CD14-positive monocyte (primary cell): ENCODE measurements around the gene NDUFAF2. TPM values are rescaled to one million over a fixed set of nuclear protein-coding genes. Genes with fewer than 3 reads are reported as not detected.
A peak's percentile ranks its signal among the peaks of the same experiment; 100 is the strongest.

ENCODE experiments used
- DNase-seq, 3 donors: peaks; one replicate each; pipeline ENCODE4 v3.0.0-alpha.2; 2011 to 2022
- H2AFZ ChIP-seq: 2 replicates; pipeline ENCODE4 v1.6.0; 2012; ENCODE audit warnings: mild to moderate bottlenecking, low read depth, low read length, inconsistent platforms; ENCODE audit not compliant: insufficient read depth, poor library complexity, severe bottlenecking
- H3K27ac ChIP-seq, 2 donors: 1 replicate in 1 of 2; 2 replicates in 1 of 2; pipeline ENCODE4 v1.5.1; 2012 to 2013; ENCODE audit warnings: low read length in 2 of 2, control low read depth in 1 of 2, inconsistent platforms in 1 of 2, low read depth in 1 of 2, mild to moderate bottlenecking in 1 of 2
- H3K27me3 ChIP-seq, 2 donors: one replicate each; pipeline versions ENCODE4 v1.6.0 to v1.6.1; 2011 to 2013; ENCODE audit warnings: low read length in 2 of 2; ENCODE audit not compliant: control insufficient read depth in 2 of 2, insufficient read depth in 2 of 2
- H3K36me3 ChIP-seq, 2 donors: replicated peaks in 1 of 2; 1 replicate in 1 of 2; 2 replicates in 1 of 2; pipeline versions ENCODE4 v1.5.1 to v1.6.1; 2012 to 2013; ENCODE audit warnings: low read length in 2 of 2, control low read depth in 1 of 2, inconsistent platforms in 1 of 2, mild to moderate bottlenecking in 1 of 2; ENCODE audit not compliant: insufficient read depth in 2 of 2, control insufficient read depth in 1 of 2
- H3K4me1 ChIP-seq, 2 donors: 1 replicate in 1 of 2; 2 replicates in 1 of 2; pipeline versions ENCODE4 v1.5.1 to v1.6.1; 2012 to 2013; ENCODE audit warnings: low read length in 2 of 2, control low read depth in 1 of 2, inconsistent platforms in 1 of 2, mild to moderate bottlenecking in 1 of 2, moderate library complexity in 1 of 2; ENCODE audit not compliant: insufficient read depth in 2 of 2, control insufficient read depth in 1 of 2
- H3K4me2 ChIP-seq: replicated peaks from 2 replicates; pipeline ENCODE3; 2012; ENCODE audit warnings: low read length, moderate library complexity, mild to moderate bottlenecking; ENCODE audit not compliant: poor library complexity, severe bottlenecking; ENCODE audit errors: extremely low read depth
- H3K4me3 ChIP-seq, 3 experiments: fragments of 200-600 bp in 1 of 3; sonication (generic) in 1 of 3; replicated peaks in 1 of 3; 1 replicate in 2 of 3; 2 replicates in 1 of 3; pipeline ENCODE4 v1.5.1; 2011 to 2013; ENCODE audit warnings: low read length in 3 of 3, mild to moderate bottlenecking in 3 of 3, control low read depth in 2 of 3, low read depth in 2 of 3, inconsistent platforms in 1 of 3, moderate library complexity in 1 of 3
- H3K79me2 ChIP-seq: 2 replicates; pipeline ENCODE4 v1.6.0; 2012; ENCODE audit warnings: mild to moderate bottlenecking, control low read depth, inconsistent platforms, low read length, moderate library complexity; ENCODE audit not compliant: insufficient read depth
- H3K9ac ChIP-seq: 2 replicates; pipeline ENCODE4 v1.6.0; 2017; ENCODE audit warnings: low read length, mild to moderate bottlenecking; ENCODE audit not compliant: insufficient read depth, poor library complexity, severe bottlenecking
- H3K9me3 ChIP-seq, 2 donors: replicated peaks in 1 of 2; 1 replicate in 1 of 2; 2 replicates in 1 of 2; pipeline versions ENCODE4 v1.5.1 to v1.6.1; 2012 to 2013; ENCODE audit warnings: low read length in 2 of 2, control low read depth in 1 of 2; ENCODE audit not compliant: control insufficient read depth in 1 of 2, insufficient read depth in 1 of 2
- H4K20me1 ChIP-seq: 2 replicates; pipeline ENCODE4 v1.6.0; 2012; ENCODE audit warnings: mild to moderate bottlenecking, low read length, control low read depth, moderate library complexity; ENCODE audit not compliant: insufficient read depth
- H3K27ac Mint-ChIP-seq, 7 donors: one replicate each; pipeline ENCODE4 v1.8.0; 2020; ENCODE audit warnings: mild to moderate bottlenecking in 7 of 7, mixed read lengths in 7 of 7, moderate library complexity in 6 of 7, inconsistent platforms in 2 of 7
- H3K27me3 Mint-ChIP-seq, 3 donors: one replicate each; pipeline ENCODE4 v1.8.0; 2021 to 2022; ENCODE audit warnings: low read depth in 3 of 3, mild to moderate bottlenecking in 3 of 3, mixed read lengths in 3 of 3, moderate library complexity in 3 of 3, inconsistent platforms in 1 of 3
- H3K36me3 Mint-ChIP-seq, 2 donors: one replicate each; pipeline ENCODE4 v1.8.0; 2020; ENCODE audit warnings: mixed read lengths in 2 of 2, inconsistent platforms in 1 of 2, mild to moderate bottlenecking in 1 of 2
- H3K4me1 Mint-ChIP-seq: one replicate; pipeline ENCODE4 v1.8.0; 2020; ENCODE audit warnings: mild to moderate bottlenecking, mixed read lengths
- H3K4me3 Mint-ChIP-seq, 2 donors: one replicate each; pipeline ENCODE4 v1.8.0; 2020; ENCODE audit warnings: mild to moderate bottlenecking in 2 of 2, mixed read lengths in 2 of 2, moderate library complexity in 1 of 2
- H3K9me3 Mint-ChIP-seq, 7 donors: one replicate each; pipeline ENCODE4 v1.8.0; 2020 to 2022; ENCODE audit warnings: mixed read lengths in 7 of 7, mild to moderate bottlenecking in 6 of 7, moderate library complexity in 6 of 7, inconsistent platforms in 2 of 7
- WGBS: methylation state at CpG from one replicate; pipeline ENCODE4 v1.1.5; 2013; ENCODE audit warnings: missing lambda C conversion rate; ENCODE audit not compliant: insufficient coverage; 5-methylcytosine and 5-hydroxymethylcytosine counted together
- intact Hi-C, 2 donors: fragments of 100-400 bp; cut with micrococcal nuclease; formaldehyde crosslinking; loops; one replicate each; pipeline versions ENCODE4 v1.15.0 to v1.15.1; 2023
- polyA plus RNA-seq, 3 donors: library from polyadenylated mRNA; depleted of rRNA in 1 of 3; unstranded in 2 of 3; stranded (reverse) in 1 of 3; fragments of 300-500 nt in 2 of 3; fragments of >200 nt in 1 of 3; fragmentation: Illumina TruSeq in 2 of 3; gene quantifications; 1 replicate in 2 of 3; 2 replicates in 1 of 3; pipeline ENCODE4 v1.2.3, GENCODE V29; 2012 to 2021
- TF ChIP-seq, protein P1 (sequence below): fragments of 200-600 bp; IDR thresholded peaks from one replicate; pipeline ENCODE4 v1.8.0; 2022; ENCODE audit warnings: antibody characterized with exemption, mild to moderate bottlenecking

Gene NDUFAF2
- polyA plus RNA-seq, 3 donors, result 5.9 to 29.5 (median 25.0) TPM

DNA sequence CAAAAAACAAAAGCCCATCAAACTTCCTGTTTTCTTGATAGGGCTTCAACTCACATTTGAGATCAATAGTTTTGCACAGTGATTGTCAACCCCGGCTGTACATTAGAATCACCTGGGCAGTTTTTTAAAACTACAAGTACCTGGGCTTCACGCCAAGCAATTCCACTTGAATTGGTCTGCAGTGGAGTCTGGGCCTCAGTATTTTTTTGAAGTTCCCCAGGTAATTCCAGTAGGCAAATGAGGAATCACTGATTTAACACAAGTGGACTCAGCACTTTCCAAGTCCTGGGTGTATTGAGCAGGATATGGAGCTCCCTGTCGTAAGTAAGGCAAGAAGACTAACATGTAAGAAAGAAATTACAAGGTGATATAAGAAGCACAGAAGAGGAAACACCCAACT lies 232.1 kb downstream of the NDUFAF2 start:
- no peaks in the 10 kb centered on the region for H3K79me2 ChIP-seq
- no peaks in the 10 kb centered on the region for H3K27me3 ChIP-seq
- H3K4me1 ChIP-seq, result peaks cover 4 to 23% of the 10 kb centered on the region in 2 donors
- TF ChIP-seq, protein P1, sequence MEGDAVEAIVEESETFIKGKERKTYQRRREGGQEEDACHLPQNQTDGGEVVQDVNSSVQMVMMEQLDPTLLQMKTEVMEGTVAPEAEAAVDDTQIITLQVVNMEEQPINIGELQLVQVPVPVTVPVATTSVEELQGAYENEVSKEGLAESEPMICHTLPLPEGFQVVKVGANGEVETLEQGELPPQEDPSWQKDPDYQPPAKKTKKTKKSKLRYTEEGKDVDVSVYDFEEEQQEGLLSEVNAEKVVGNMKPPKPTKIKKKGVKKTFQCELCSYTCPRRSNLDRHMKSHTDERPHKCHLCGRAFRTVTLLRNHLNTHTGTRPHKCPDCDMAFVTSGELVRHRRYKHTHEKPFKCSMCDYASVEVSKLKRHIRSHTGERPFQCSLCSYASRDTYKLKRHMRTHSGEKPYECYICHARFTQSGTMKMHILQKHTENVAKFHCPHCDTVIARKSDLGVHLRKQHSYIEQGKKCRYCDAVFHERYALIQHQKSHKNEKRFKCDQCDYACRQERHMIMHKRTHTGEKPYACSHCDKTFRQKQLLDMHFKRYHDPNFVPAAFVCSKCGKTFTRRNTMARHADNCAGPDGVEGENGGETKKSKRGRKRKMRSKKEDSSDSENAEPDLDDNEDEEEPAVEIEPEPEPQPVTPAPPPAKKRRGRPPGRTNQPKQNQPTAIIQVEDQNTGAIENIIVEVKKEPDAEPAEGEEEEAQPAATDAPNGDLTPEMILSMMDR, result no peak
- H3K27ac Mint-ChIP-seq, result peak overlapping the region in 1 of 7 donors; percentile 30
- no peak overlapping the region for H3K4me3 ChIP-seq
- no peak overlapping the region for H3K4me2 ChIP-seq
- no peak overlapping the region for H3K4me3 Mint-ChIP-seq
- H3K36me3 ChIP-seq, result no peaks in the 10 kb centered on the region
- no peak for DNase-seq
- no peaks in the 10 kb centered on the region for H3K27me3 Mint-ChIP-seq
- no peak overlapping the region for H3K9ac ChIP-seq
- H3K36me3 Mint-ChIP-seq, result peaks cover 2% of the 10 kb centered on the region in 2 donors
- H4K20me1 ChIP-seq, result no peaks in the 10 kb centered on the region
- whole genome bisulfite sequencing, result 95% methylated on average over 2 of the region's 3 CpGs
- intact Hi-C loops, result loop anchor here in 1 of 2 donors (10.0 kb wide), 1 partner anchor 128 kb away; no protein-coding TSS in a partner anchor
- no peak overlapping the region for H3K27ac ChIP-seq
- H3K4me1 Mint-ChIP-seq, result peaks cover 24% of the 10 kb centered on the region
- H2AFZ ChIP-seq, result no peak overlapping the region
- no peaks in the 10 kb centered on the region for H3K9me3 ChIP-seq
- peaks cover 0 to 3% (median 0%) of the 10 kb centered on the region in 7 donors for H3K9me3 Mint-ChIP-seq

DNA sequence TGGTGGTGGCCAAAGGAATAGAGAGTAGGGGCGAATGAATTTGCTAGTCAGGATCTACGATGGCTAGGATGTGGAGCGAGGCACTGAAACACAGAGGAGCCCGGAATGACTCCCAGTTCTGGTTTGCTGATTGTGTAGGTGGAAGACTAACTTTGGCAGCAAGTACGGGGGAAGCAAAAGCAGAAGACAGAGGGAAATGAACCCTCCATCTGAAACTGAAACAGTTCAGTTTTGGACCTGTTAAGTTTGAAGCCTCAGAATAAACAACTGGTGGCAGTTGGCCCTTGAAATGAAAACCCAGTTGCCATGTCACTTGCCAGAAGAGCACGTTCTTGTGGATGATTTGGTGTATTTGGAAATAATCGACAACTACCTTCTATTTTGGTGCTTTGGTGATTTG lies 232.7 kb downstream of the NDUFAF2 start:
- Mint-ChIP-seq H3K9me3 (peaks cover 0 to 3% (median 0%) of the 10 kb centered on the region in 7 donors), H3K4me3 (no peak overlapping the region)
- H3K36me3 ChIP-seq, result no peaks in the 10 kb centered on the region

More for the DNA sequence above, 232.7 kb downstream of the NDUFAF2 start:
- Histone ChIP-seq H4K20me1 (no peaks in the 10 kb centered on the region), H3K4me1 (peaks cover 7 to 30% of the 10 kb centered on the region in 2 donors), H3K4me2 (no peak overlapping the region), H3K27ac (no peak overlapping the region), H3K27me3 (no peaks in the 10 kb centered on the region), H3K9me3 (no peaks in the 10 kb centered on the region), H2AFZ (peak overlapping the region; percentile 38), H3K79me2 (no peaks in the 10 kb centered on the region), H3K4me3 (no peak overlapping the region), H3K9ac (no peak overlapping the region)
- H3K36me3 Mint-ChIP-seq, result peaks cover 2% of the 10 kb centered on the region in 2 donors
- no peaks in the 10 kb centered on the region for H3K27me3 Mint-ChIP-seq
- intact Hi-C loops, result loop anchor here in 1 of 2 donors (10.0 kb wide), 1 partner anchor 127 kb away; no protein-coding TSS in a partner anchor
- DNase-seq, result no peak
- TF ChIP-seq, protein P1, result no peak
- peaks cover 30% of the 10 kb centered on the region for H3K4me1 Mint-ChIP-seq
- H3K27ac Mint-ChIP-seq, result peak overlapping the region in 4 of 7 donors; percentile 8 to 76 (median 36)
- 76% methylated on average over 4 of the region's 7 CpGs for WGBS
